Stimulated activated CD4-positive, alpha-beta T cell treated with anti-CD3 and anti-CD28 coated beads, Interleukin-4, amount 100 ng/mL, for 1 hour (primary cell): ENCODE data around the gene PPM1H.
A peak's percentile ranks its signal among the peaks of the same experiment; 100 is the strongest.
"Not testable (repeated sequence)": the region's sequence is repeated elsewhere in the genome, so short reads cannot be mapped to it uniquely, and the experiment has no call there.

ENCODE experiments used
- DNase-seq: peaks from one replicate; pipeline ENCODE4 v3.0.0-alpha.2; 2020

The PPM1H gene

DNA sequence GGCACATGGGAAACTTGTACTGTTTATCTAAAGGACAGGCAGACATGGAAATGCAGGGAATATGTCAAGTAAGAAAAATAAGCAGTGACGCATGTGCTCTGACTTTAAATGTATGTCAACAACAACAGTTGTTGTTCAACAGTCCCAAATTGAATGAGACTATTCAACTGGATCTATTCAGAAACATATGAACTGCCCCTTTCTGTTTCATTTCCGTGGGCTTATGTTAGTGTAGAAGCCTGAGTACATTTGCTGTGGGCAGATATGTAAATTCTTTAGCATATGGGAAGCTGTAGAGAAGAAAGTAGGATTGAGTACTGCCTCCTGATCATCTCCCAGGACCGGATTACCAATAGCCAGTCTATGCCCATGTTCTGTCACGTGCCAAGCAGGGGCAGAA is 7.4 kb upstream of the PPM1H start:
- not testable (repeated sequence) for DNase-seq

DNA sequence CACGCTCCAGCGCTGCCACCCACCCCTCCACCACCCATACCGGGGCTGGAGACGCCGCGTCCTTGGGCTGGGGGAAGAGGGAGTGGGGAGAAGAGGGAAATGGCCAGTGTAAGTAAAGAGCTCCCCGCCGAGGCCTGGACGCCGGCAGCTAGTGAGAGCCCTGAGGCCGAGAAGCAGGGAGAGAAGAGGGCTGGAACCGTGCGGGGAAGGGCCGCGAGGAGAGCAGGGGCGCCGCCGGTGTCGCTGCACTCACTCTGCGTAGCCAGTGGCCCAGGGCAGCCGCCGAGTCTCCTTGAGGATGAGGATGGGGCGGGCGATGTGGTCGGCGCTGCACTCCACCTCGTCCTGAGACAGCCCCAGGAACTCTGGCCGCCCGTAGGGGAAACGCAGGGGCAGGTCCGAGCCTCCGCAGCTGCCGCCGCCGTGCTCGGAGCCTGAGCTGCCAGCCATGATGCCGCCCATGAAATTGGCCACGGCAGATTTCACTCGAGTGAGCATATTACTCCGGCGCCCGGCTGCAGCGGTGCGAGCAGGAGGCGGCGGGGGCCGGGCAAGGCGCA is 631 bp downstream of the PPM1H start:
- peak; percentile 8 for DNase-seq

DNA sequence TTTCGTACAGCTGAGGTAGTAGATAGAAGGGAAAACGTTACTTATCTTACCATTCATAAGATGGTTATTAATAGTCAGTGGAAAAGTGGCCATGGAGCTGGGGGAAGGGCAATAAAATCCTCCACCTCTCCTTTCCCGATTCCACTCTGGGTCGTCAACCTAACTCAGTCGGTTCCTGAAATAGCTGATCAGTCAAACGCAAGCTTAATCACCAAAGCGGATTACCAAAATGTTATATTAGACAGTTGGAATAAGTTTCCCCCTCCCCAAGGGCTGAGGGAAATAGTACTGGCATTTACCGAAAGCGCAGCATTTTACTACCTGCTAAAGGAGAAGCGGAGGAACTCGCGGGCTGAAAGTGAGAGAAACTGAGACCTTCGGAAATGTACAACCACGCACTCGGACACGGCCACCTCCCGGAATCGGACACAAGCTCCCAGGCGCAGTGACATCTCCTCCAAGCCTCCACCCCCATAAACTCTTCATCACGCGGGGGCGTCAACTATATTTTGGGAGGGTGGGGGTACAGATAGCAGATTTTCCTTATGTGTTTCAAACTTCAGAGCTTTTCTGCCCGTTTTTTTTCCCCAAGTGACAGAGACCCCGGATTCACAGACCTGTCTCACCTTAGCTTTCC is 1.2 kb downstream of the PPM1H start:
- no peak for DNase-seq

DNA sequence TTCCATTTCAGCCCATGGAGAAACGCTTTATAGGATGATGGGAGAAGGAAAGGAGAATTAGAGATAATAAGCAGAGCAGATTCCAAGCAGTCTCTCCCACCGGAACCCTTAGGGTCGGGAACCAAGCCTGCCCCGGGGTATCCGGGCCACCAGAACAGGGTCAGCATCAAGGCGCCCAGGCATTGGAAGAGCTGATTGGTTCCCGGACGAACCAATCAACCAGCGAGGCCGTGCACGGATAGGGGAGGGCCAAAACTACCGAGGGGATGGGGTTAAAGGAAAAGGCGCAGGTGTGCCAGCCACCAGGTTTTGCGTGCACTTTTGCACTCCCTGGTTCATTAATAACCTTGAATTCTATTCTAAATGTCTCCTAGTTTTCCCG is 1.7 kb downstream of the PPM1H start:
- no peak for DNase-seq

DNA sequence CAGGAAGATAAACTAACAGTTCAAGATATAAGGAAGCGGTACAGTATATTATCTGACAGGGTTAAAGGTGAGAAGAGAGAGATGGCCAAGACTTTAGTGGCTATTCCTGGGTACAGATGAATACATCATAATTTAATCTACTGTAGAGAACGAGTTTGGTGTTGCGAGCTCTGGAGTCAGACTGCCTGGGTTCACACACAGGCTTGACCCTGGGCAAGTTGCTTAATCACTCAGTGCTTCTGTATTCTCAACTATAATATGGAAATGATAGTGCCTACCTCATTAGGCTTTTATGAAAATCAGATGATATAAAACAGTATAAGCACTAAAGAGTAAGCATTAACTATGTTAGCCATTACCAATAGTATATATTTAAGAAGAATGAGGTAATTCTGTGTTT is 3.5 kb downstream of the PPM1H start:
- no peak for DNase-seq

DNA sequence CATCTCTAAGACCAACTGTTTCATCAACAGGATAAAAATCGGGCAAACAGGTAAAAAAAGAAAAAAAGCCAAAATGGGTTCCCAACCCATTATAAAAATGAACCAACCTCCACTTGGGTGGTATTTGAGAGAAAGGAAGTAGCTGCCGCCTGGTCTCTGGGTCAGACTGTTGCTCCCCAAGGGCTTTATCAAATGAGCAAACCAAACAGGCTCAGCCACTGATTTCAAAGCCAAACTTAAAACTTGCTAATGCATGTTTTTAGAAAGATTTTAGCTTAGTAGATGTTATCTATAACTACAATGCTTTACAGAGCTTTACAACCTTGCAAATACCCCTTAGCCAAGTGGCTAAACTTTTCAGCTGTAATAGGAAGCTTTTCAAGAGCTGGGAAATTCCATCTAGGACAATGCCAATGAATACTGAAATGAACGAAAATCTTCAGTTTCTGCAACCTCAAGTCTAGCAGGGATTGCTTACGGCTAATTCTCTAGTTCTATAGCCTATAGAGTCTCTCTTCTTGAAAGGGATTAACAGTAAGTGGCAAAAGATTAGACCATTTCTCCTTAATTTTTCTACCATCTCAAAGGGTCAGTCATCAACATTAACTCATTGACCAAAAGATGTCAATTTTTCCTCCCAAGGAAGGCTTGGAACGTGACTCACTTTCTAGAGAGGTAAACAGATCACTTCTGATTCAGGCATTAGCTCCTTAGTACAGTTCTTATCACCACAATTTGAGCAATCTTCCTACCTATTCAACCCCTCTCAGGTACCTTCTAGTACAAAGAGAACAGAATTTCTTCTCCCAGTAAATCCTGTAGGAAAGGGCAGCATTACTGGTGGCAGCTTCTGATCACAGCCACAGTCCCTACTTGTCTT is 4.2 kb downstream of the PPM1H start:
- DNase-seq: no peak

DNA sequence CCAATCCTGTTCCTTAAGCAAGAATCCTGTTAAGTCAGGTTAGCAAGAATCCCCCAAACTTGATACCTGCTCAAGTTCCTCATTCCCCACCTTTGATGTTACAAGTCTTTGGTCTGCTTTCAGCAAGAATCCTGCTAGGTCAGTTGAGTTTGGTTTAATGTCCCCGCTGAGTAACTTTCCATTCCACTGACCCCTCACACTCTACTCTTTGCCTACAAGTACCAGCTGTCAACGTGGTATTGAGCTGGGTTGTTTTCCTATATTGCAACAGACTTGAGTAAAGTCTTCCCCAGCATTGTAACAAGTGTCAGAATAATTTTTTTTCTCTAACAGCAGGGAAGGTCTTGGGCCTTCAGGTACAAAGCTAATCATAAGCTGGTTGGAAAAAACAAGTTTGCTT is 6.3 kb downstream of the PPM1H start:
- DNase-seq: no peak

DNA sequence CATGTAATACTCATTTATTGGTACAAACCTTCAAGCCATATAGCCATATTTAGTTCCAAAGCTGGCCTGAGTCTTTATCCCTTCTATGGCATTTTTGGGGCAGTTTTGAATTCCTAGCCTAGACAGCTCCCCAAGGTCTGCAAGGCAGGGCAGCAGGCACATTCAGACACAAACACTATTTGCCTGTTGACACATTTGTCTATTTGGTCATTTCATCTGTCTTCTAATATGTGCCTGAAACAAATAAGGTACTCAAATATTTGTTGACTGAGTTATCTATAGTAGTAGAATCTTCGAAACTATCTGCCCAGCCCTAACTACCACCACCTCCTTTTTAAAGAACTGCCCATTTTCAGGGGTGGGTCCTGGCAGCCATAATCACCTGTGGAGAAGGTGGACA is 9.3 kb downstream of the PPM1H start:
- DNase-seq: no peak

DNA sequence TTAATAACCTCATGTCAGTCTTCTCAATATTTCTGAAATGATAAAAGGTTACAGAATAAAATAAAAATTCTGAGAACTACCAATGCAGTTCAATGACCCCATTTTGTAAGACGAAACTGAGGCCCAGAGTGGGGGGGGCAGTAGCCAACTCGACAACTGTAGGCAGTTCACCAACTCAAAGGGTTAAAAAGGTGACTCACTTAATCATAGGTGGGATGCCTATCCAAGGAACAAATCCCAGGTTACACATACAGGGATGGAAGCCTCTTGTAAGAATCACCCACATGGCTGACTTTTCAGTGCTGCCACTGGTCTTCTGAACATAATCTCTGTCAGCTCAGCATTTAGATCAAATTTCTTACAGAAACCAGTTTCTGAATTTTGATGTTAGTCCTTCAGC is 10.9 kb downstream of the PPM1H start:
- no peak for DNase-seq

DNA sequence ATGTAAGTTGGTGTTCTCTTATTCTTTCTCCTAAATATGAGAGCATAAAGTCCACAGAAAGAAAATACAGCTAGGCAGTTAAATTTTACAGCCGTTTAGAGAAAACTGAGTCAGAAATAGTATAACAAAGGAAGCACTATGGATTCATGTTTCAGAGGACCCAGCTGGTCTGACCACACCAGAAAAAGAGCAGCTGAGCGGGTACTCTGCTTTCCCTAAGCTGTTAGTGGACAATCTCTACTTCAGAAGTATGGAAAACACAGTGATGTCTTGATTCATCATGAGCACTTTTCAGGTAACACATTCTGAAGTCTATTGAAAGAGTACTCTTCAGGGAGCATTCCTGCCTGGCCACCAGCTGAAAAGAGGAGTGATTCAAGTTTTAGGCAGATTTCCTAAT is 12.4 kb downstream of the PPM1H start:
- DNase-seq: no peak

DNA sequence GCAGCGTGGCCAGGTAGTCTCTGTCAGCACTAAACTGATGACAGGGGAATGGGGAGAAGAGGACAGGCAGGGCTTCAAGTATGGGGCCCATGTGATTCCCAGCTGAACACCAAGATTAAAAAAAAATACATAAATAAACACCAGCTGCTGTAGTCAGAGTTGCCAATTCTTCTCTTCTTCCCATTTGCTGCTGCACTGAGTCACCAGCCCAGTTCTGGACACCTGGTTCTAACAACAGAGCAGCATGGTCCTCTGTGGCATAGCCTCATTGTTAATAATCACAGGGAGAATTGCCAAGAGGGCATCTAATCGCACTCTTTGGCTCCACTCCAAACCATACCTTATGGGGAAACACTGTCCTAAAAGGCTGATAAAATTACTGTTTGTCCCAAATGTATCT is 15.1 kb downstream of the PPM1H start:
- DNase-seq: no peak

DNA sequence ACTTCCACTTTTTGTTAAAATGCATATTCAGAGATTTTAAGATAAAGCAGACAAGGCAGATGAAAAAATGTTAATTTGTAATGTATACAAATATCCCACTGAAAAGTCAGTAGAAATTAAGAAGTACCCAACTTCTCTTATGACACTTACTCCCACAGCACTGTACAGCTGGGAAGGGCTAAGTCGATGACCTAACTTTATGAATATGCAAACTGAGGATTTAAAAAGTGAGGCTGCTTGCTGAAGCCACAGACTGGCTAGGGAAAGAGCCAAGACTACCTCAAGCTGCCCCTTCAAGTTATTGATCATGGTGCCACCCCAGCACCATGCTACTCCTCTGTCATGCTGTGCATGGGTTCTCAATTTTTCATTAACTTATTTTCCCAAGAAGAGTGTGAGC is 17.0 kb downstream of the PPM1H start:
- DNase-seq: no peak

DNA sequence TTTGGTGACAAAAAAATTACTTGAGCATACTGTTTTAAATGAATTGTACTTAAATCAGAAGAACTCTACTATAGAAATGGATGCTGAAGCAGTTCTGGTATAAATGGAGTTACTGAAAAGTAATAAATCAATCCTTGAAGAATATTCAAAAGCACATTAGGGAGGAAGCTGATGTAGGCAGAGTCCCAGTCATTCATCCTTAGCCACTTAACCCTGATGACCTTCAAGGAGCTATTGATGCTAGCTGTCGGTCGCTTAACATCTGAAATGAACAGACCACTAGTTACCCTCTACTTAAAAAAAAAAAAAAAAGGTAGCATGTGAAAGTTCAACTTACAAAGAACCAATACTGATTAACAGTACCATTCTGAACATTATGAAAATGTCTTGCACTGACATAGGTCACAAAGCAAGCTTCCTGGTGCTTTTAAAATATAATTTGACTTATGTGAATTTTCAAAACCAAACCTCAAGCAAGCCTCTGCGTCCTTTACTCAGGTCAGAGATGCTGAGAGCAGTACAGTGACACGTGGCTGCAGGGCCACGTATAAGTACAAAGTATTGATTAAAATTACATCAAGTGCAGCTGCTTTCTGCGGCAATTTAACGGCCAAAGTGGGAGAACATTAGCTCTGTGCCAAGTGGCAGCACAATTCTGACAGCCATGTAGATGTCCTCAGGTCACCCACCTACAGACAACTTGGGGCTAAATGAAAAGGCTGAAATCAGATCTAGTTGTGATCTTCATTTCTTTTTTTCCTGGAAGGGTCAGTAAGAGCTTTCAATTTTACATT is 18.1 kb downstream of the PPM1H start:
- DNase-seq: no peak

DNA sequence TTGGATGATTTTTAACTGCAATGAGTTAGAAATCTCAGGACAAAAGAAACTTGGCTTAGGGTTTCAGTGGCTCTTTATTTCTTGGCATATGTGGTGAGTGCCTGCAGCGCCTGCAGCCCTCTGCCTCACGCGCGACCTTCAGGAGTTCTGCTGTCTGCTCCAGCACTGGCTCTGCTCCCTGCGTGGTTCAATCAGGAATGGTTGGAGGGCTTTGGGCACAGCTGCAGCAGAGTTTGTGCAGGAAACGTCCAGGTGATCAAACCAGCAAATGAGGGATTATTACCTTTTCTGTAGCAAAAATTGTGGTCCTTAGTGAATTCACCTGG is 19.8 kb downstream of the PPM1H start:
- DNase-seq: no peak

DNA sequence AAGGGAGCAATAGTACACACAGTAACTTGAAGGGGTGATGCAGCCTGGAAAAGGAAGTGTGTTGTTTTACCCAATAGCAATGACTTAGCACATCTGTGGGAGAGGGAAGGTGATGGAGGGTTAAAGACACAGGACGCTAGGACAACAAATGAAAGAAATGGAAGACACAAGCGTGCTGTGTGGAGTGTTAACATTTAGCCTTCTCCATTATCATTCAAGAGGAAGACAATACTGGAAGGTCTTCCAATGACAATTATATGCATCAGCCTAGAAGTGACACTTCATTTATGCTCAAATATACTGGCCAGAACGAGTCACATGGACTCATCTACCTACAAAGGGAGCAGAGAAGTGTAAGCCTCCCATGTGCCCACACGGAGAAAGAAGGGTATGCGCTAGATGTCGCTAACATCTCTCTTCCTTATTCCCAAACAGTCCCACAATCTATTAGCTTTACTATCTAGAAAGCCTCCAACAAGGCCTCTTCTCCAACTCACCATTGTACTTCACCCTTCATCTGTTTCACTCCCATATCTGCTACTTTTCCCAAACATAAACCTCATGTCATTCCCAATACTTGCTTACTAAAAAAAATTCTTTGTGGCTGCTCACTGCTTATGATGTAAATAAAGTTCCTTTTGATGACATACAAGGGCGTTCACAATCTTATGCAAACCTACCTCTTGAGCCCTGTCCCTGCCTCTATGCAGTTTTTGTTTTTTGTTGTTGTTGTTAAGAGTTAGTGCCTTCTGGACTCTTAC is 20.3 kb downstream of the PPM1H start:
- no peak for DNase-seq

DNA sequence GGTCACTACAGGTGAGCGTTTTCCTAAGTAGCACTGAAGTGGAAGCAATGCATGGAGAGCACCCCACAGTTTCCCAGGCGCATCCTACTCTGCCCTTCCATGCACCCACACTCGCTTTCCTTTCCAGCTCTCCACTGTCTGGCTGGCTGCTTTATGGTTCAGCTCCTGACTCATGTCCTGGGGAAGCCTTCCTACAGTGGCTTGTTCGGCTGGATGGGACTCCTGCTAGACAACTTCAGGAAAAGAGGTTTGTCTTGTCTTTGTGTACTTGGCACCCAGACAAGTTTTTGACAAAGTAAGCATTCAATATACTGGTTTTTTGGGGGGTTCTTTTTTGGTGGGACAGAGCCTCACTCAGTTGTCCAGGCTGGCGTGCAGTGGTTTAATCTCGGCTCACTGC is 21.6 kb downstream of the PPM1H start:
- DNase-seq: no peak

DNA sequence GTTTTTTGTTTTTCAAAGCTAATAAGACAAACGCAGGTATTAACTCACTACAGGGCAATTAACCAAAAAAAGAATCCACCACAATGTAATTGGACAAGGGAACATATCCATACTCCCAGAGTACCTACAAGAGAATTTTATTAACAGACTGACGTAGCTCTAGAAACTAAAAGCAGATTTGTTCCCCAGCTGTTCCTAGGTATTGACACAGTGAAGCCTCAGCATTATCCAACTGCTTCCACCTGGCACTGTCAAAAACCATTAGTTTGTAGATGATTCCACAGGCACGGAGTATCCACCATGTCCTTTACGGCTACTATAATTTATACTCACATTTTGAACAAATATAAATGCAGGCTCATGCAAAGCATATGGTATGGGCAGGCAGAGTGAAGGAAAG is 22.3 kb downstream of the PPM1H start:
- DNase-seq: no peak

DNA sequence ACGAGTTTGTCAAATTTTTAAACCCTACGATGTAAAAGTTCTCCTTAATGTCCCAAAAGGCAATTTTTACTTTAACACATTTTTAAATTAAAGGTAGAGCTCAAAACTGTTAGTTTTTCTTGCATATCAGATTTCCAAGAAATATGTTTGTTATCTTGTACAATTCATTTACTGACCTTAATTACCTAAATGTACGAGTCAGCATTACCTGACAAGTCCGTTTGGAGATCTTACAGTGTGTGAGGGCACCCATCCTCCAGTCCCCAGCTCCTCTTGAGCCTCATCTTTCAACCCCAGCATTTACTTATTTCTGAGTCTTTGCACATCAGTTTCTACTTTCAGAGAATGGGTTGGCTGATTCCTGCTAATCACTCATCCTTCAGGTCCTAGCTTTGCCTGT is 23.7 kb downstream of the PPM1H start:
- DNase-seq: no peak

DNA sequence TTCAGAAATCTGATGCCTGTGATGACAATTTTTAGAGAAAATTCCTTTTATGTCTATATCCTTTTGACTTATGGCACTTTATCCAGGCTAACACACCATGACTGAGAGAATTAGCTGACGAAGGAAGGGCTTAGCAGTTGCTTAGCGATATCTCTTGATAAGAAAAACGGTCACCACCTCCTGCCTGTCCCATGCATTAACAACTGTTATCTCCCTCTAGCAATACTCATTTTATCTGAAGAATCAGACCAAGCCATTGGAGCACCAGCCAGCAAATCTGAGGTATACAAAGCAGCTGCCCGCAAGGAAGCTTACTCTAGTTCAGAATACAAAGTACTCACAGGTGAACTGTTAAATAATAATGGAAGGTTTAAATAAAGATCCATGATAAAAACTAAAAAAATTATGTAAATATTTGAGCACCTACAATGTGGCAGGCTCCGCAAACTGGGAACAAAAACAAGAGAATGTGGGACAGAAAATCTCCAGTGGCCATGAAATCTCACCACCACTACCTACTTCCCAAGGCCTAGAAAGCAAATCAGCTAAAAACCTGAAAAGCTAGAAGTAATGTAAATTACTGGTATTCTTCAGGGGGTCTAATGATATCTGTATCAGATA is 24.3 kb downstream of the PPM1H start:
- no peak for DNase-seq

DNA sequence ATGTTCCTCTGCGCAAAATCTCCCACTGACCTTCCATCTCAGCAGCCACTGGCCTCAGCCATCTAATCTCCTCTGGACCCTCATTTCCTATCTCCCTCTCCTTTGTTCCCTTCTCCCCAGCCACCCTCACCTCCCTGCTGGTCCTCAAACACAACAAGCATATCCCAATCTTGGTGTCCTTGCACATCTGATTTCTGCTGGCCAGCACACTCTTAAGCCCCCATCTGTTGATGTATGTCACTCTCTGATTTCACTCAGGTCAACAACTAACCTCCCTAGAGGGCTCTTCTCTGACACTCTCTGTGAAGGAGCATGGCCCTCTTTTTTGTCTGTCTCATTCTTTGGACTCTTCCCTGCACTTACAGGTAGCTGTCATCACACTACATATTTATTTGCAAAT is 25.6 kb downstream of the PPM1H start:
- no peak for DNase-seq

DNA sequence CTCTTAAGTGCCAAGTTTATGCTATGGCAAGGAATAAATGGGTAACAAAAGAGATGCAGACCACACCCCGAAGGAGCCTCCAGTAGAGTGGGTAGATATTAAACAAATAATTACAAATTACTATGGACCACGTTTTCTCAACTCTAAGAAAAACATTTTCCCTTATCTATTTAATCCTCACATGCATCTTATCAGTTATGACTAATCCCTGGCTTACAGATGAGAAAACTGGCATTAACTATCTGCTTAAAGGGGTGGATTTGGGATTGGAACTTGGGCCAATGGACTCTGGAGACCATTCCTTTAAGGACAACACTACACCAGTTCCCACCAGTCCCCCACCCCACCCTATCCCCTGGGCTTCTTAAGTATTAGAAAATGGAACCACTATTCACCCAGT is 26.3 kb downstream of the PPM1H start:
- DNase-seq: no peak

DNA sequence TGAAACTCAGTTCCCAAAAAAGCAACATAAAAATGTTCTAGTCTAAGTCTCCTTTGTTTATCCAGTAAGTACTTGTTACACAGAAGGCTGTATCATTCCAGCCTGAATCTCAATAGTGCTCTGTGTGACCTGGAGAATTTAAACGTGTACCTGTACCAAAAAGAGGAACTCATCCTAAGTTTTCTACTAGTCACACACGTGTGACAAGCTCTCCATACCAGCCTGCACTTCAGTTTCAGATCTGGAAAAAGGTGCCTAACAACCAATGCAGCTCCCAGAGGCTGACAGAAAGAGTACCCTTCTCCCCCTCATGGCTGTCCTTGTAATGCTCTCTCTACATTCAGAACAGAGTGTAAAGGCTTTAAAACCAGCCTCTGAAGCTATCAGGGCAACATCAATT is 27.4 kb downstream of the PPM1H start:
- DNase-seq: no peak

DNA sequence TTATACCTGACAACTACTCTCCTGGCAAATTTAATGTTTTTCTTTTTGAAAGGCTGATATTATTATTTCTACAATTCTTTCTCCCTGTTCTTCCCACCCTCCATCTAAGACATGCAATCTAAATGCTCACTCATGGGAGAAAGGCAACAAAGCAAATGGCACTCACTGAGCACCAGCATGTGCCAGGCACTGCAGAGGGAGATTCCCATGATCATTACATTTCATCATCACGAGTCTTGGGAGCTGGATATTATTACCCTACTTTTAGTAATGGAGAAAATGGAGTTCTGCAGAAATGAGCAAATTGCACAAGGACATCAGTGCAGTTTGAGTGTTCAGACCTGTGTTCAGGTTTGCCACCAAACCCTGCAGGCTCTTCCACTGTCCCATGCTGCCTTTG is 27.9 kb downstream of the PPM1H start:
- no peak for DNase-seq
